GM21825 (cell line): Measurements from ENCODE around the gene STK32B.
"Not testable (repeated sequence)": the region's sequence is repeated elsewhere in the genome, so short reads cannot be mapped to it uniquely, and the experiment has no call there.

Experiments used
- ATAC-seq: cut with Tn5 transposase; IDR thresholded peaks from one replicate; pipeline ENCODE4 v1.9.1; 2021; ENCODE audit warnings: mild to moderate bottlenecking, moderate library complexity; ENCODE audit not compliant: unreplicated experiment

The STK32B gene

DNA sequence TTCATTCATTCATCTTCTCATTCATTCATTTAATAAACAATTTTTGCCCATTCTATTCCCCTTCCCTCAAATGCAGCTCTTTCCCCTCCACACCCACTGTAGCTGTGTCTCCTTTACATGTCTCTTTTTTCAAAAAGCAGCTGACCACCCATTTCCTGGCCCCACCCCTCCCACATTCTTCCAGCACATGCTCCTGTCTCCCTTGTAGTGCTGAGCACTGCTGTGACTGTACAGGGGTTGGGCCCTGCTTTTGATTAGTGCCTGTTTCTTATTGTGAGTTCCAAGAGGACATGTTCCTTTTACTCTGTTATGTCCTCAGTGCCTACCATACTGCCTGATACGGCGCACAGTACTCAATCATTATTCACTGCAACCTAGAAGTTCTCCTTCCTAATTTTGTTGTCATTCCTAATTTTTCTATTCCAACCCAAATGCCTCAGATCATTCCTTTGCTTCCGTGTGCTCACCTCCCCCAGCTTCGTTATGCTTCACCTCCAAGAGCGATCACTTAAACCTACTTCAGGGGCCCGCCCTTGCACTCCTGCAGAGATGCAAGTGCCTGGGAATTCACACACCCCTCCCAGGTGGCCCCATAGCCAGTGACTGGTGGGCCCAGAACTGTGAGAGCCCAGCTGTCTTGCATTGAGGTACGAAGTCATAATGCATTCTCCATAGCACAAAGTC, 152.2 kb downstream of the STK32B start:
- ATAC-seq = no peak

DNA sequence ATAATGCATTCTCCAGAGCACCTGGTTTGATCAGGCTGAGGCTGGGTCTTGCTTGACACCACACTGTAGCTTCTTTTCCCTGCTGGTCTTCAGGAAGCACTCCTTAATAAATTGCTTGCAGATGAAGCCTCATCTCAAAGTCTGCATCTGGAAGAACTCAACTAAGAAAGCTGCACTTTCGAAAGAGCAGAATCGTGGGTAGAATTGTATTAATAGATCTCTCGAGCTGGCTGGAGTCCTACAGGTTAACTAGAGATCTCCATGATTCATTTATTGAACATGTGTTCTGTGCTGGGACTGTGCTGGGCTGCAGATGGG, 152.7 kb downstream of the STK32B start:
- no peak for ATAC-seq

DNA sequence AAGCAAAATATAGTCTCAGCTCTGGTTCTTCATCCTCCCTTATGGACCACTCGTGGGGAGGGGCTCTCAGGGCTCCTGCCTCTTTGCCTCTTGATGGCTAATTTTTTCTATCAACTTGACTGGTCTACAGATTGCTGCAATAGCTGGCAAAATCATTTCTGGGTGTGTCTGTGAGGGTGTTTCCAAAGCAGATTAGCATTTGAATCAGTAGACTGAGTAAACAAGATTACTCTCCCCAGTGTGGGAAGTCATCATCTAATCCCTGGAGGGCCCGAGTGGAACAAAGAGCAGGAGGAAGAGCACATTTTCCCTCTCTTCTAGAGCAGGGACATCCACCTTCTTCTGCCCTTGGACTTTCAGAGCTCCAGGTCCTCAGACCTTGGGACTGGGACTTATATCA, 153.5 kb downstream of the STK32B start:
- ATAC-seq = no peak

DNA sequence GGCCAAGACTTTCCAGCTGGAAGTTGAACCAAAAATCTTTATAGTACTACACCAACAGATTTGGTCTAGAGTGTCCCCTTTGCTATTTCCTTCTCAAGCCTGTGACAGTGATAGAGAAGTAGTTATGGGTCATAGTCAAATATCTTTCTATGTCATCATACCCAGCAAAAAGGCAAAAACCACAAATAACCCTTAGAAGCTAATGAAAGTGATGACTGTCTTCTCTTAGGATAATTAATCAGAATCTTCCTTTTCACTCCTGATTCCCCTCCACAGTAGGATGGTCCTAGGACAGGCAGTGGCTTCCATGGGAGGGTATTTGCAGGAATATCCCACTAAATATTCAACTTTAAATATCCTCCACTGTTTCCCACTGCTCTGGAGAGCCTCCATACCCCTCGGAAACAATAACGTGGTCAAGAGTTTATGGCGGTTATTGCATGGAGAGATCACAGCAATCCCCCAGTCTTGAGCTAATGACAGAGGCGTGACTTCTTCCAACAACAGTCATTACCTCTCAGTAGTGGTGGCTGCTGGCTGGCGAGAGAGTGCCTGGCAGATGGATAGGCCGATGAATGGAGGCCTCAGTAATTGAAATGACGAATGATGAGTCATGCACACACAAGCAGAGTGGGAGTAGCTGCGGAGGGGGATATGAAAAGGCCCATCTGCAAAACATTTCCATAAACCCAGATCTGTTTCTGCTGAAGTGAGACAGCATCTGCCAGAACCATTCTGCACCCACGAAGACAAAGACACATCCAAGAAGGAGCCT, 154.9 kb downstream of the STK32B start:
- ATAC-seq = no peak

DNA sequence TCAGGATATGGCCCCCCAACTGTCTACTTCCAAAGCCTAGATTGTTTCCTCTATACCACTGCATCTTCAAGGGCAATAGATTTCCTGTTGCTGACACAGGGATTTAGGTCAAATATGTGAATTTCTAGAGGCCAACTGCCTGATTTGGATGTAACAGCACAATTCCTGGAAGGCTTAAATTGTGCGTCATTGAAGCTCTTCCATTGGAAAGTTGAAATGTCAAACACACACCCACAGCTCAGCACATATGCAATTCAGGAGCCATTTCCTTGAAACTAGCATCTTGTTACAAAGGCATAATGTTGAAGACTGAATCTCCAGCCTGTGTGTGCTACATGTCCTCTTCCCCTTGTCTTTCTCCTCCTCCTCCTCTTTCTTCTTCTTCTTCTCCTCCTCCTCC, 158.6 kb downstream of the STK32B start:
- no peak for ATAC-seq

DNA sequence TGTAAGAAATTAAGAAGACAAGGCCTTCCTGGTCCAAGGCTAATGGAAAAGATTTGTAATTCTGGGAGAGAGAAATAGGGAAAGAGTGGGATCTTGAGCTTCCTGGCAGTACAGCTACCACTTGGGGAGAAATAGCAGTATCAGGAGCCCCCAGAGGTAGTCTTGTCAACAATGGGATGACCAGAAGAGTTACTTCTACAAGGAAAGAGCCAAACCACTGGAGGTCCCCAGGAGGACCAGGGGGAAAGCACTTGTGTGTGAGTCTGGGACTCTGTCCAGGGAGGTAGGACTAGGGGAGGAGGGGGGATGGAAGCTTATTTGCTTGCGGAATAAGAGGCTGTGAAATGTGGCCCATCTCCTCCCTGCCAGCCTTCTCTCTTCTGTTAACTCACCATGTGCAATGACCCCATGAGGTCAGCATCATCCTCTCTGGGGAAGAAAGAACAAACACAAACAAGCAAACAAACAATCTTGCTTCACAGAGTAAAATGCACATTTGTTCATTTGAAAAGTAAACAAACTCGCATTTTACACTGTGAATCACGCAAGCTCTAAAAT, 160.1 kb downstream of the STK32B start:
- ATAC-seq = no peak

DNA sequence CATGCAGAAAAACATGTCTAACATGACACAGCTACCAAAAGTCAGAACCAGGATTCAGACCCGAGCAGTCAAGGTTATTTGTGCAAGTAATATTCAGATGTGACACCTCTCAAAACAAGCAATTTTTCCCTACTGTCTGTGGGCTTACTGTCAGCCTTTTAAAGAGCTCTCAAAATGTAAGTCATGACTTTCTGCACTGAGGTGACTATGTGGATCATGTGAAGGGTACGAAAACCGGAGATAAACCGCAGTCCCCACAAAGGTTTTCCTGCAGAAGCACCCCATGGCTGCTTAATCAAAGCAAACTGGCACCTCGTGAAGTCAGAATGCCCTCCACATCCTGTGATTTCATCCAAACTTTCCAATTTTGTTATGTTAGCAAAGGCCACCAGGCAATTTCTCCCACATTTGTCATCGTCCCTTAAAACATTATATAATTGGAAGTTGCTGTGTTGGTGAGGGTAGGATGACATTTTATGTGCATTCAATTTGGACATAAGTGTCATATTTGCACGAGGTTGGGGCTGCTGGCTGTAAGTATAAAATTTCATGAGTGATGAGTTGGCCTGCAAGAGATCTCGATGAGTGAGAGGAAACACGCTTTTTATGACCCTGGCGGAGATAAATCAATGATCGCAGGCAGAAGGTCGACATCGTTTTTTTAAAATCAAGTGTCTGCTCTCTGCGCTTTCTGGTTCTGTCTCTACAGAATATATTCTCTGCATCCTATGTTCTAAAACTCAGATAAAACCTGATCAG, 161.2 kb downstream of the STK32B start:
- no peak for ATAC-seq

DNA sequence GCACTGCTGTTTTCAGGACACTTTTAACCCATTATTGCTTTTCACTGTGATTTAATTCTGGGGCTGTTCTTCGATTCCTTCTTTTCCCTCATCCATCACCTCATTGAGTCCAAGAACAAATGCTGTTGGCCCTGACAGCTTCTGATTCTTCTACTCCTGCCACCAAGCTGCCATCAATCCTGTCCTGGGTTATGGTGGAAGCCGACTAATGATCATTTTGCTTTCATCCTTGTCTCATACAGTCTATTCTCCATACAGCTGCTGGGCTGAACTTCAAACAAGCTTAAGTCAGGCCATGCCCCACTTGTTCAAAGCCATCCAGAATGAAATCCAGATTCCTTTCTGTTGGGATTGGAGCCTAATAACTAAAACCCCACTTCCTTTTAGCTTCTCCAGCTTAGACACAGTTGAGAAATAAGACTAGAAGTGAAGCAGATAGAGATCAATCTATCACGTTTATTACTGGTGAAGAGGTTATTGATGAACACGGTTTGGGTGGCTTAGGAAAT, 161.9 kb downstream of the STK32B start:
- no peak for ATAC-seq

DNA sequence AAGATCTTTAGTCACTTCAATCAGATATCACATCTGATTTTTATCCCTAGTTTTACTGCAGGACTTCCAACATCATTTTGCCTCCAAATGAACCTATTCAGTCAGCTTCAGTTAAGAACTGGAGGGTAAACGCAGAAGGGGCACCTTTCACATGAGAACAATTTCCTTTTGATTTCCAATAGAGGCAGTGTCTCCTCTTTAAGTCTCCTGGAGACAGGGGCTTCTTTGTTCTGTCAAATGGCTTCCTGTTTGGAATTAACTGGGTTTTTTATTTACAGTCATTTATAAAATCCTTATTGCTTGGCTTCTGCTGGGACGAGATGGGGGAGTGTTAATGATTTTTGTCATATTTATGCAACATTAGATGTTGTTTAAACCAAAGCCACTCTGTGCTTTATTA, 164.0 kb downstream of the STK32B start:
- ATAC-seq = no peak

DNA sequence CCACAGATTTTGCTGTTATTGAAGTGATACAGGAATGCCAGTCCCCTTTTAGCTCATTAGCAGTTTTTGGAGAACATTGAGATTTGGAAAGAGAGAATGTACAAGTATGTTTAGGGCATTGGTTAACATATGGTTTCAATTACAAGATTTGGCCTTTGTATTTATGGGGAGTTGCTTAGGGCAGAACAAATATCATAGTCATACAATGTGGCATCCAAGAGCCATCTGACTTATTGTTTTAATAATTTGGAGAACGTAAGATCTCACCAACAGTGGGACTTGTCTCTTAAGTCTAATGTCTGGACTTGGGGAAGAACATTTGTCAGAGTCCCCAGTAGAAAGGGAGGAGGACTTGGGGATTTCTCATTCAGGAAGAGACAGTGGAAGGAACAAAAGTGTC, 166.1 kb downstream of the STK32B start:
- no peak for ATAC-seq

DNA sequence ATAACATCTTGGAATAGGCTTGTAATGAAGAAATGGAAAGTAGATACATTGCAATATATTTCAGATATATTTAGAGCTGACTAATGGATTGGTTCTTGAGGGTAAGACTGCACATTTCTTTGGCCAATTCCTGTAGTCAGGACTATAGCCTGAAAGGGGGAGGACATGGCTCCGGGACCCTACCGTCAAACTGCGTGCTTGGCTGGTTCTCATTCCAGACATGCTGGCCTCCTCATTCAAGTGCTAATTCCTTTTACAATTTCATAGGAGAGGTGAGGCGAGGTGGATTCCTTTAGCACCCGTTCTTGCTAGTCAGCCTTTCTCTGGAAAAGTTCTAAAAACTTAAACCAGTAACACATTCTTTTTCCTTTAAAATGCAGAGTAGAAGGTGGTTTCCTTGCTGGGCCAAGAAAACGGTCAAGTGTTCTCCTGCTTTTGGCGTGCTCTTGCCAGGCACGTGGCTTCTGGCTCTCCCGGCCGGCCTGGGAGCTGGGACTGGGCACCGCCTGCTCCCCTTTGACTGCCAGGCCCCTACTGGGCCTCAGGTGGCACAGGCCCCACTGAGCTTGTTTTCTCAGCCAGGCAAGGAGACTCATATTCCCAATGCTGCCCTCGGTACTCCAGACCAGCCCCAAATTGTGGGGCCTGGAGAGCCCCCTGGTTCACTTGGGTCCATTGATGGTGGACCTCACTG, 167.2 kb downstream of the STK32B start:
- ATAC-seq = no peak

DNA sequence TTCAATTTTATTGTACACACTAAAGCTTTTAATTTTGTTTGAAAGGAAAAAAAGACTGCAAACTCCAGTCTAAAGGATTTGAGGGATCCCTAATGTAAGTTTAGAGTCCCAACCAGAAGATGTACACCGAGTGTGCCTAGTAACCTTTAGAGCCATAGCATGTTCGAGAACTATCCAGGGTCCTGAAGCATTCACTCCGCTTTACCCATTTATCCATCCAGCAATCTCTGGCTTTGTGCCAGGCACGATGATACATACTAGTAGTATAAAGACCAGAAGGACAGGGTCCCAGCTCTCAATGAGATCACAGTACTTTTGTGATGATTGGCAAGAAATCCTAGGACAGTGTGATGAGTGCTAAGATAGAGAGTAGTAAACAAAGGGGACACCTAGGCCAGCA, 168.7 kb downstream of the STK32B start:
- ATAC-seq = no peak

DNA sequence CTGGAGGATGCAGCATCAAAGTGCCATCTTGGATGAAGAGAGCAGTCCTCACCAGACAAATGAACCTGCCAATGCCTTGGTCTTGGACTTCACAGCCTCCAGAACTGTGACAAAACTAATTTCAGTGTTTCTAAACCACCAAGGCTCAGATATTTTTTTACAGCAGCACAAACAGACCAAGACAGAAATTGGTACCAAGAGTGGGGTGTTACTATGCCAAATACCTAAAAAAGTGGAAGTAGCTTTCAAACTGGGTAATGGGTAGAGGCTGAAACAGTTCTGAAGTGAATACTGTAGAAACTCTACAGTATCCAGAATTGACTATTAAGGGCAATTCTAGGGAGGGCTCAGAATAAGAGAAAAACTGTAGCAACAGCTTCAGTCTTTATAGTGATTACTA, 170.8 kb downstream of the STK32B start:
- no peak for ATAC-seq

DNA sequence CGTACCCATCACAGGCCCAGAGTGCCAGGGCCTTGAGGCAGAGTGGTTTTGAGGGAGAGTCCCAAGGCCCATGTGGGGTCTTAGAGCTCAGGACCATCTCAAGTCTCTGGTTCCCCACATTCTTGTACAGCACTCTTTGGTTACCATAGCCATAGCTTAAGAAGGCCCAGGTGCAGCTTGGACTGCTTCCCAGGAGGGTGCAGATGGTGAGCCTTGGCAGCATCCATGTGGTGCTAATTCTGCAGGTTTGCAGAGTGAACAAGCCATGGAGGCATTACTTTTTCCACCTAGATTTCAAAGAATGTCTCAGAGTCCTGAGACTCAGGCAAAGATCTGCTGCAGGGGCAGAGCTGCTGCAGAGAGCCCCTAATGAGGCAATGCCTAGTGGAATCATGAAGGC, 171.7 kb downstream of the STK32B start:
- ATAC-seq = no peak

DNA sequence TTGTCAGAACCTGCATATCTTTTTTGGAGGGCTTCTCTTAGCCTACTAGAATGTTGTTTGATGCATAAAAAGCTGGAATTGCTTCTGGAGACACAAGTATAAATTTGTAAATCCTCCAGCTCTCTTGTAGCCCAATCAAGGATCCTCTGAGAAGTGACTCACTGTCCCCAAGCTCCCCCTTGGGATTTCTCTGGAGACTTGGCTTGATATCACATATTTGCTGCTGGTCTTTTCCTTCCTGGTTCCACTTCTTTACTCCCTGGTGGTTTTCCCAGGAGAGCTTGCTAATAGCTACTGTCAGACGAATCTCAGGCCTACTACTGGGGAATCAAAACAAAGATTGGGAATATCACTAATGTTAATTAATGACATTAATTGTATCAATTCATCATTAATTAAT, 173.1 kb downstream of the STK32B start:
- ATAC-seq = no peak

DNA sequence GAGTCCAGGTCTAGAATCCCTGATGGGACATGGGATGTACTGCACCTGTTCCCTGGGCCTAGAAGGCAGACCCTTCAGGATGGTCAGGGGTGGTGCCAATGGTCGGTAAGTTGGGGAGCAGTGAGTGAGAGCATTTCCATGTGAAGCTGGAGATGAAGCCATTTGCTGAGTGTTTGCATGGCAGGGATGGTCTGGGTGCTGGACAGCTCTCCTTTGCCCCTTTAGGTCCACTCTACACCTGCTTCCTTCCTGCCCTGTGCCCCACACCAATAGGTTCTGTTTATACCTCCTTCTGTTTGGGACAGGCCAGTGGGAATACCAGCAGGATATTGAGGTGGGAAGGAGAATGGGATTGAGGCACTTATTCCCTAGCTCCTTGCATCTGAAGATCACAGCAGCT, 181.3 kb downstream of the STK32B start:
- ATAC-seq = no peak

DNA sequence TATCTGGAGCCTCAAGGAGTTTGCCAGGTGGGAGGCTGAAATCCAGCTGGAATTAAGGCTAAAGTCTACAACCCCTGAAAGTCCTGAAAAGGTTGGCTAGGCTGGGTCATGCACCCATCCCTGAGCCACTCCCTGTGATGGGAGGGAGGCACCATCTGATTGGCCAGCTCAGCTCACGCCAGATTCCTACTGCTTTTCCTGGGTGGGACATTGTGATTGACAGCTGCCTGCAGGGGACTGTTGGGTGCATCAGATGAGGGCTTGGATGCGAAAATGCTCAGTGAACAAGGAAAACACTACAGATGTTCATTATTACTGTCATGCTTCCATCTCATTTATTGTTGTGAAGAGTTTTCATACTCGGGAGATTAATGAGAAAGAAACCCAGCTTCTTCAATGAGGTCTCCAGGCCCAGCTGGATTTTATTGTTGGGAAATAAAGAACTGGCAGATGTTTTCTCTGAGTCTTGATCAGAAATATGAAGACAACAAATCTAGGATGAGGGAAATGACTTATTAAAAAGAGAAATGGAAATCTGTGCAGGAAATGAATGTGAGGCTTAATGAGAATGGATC, 185.9 kb downstream of the STK32B start:
- no peak for ATAC-seq

DNA sequence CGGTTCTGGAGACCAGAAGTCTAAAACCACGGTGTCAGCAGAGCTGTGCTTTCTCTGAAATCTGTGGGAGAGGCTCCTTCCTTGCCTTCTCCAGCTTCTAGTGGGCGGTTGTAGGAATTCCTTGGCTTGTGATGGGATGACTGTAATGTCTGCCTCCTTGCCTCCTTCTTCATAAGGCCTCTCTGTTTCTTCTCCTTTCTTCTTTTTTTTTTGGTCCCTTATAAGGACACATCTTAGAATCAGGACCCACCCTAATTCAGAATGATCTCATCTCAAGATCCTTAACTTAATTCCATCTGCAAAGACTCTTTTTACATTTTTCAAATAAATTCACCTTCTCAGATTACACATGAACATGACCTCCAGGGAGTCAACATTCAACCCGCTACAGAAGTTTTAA, 186.9 kb downstream of the STK32B start:
- ATAC-seq = no peak

DNA sequence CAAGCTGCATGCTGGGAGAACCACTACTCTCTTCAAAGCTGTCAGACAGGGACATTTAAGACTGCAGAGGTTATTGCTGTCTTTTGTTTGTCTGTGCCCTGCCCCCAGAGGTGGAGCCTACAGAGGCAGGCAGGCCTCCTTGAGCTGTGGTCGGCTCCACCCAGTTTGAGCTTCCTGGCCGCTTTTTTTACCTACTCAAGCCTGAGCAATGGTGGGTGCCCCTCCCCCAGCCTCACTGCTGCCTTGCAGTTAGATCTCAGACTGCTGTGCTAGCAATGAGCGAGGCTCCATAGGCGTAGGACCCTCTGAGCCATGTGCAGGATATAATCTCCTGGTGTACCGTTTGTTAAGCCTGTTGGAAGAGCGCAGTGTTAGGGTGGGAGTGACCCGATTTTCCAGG, 195.8 kb downstream of the STK32B start:
- not testable (repeated sequence) for ATAC-seq

DNA sequence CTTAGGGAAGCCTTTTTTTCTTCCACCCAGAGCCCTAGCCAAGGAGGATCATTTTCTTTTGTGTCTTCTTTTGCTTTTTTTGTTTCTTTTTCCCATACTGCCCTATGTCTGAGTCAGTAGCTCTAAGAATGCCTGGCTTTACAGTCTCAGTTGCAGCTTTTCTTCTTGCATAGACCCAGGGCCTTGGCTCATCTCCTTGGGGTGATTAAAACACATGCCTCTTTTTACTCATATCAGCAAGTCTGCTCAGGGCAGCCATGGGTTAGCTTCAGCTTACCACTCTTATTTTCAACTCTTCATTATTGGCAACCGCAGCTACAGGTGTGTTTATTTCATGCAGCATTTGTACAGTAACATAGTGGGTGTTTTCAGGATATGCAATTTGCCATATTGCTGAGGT, 196.5 kb downstream of the STK32B start:
- no peak for ATAC-seq

DNA sequence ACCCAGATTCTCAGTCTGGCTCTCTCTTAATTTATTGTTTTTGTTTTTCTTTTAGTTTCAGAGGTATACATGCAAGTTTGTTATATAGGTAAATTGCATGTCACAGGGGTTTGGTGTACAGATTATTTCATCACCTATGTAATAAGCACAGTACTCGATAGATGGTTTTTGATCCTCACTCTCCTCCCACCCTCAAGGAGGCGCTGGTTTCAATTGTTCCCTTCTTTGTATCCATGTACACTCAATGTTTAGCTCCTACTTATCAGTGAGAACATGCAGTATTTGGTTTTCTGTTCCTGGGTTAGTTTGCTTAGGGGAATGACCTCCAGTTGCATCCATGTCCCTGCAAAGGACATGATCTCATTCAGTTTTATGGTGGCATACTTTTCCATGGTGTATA, 198.4 kb downstream of the STK32B start:
- ATAC-seq = no peak
